ENCODE data around the gene IL1R2. TPM values are rescaled to one million over a fixed set of nuclear protein-coding genes. Genes with fewer than 3 reads are reported as not detected.

The IL1R2 gene
- polyA plus RNA-seq, 1 donor: not detected

Other genes with a start within 250 kb of the IL1R2 start
- gene IL1R1, start 150.8 kb downstream of the IL1R2 start, polyA plus RNA-seq (ENCODE audit: insufficient read length): 8.4 TPM
- gene IL1RL2, start 195.1 kb downstream of the IL1R2 start, polyA plus RNA-seq (ENCODE audit: insufficient read length): 0.18 TPM